ENCODE measurements around the gene PSMB7.

Gene PSMB7

GRCh38 chr9:124415102-124415851 lies at the start of gene PSMB7:
PSMB7 (minus strand) TSS chr9:124415442; CDS start chr9:124415425, 17 bp downstream.
- peak; percentile 88 to 94 for DNase-seq (ENCODE audit: extremely low read depth in 1 of 2, low read depth in 1 of 2)

GRCh38 chr9:124462739-124463138 lies 47.5 kb upstream of the PSMB7 start:
- DNase-seq (ENCODE audit: extremely low read depth in 1 of 2, low read depth in 1 of 2): no peak

GRCh38 chr9:124458441-124458840 lies 43.2 kb upstream of the PSMB7 start:
- no peak for DNase-seq (ENCODE audit: extremely low read depth in 1 of 2, low read depth in 1 of 2)

- DNase-seq (ENCODE audit: extremely low read depth in 1 of 2, low read depth in 1 of 2): no peak
Observed at GRCh38 chr9:124457887-124458431, 42.7 kb upstream of the PSMB7 start.

GRCh38 chr9:124457079-124457886 lies 42.0 kb upstream of the PSMB7 start:
- DNase-seq (ENCODE audit: extremely low read depth in 1 of 2, low read depth in 1 of 2): no peak

GRCh38 chr9:124456341-124457078 lies 41.3 kb upstream of the PSMB7 start:
- no peak for DNase-seq (ENCODE audit: extremely low read depth in 1 of 2, low read depth in 1 of 2)

- DNase-seq (ENCODE audit: extremely low read depth in 1 of 2, low read depth in 1 of 2): no peak
Observed at GRCh38 chr9:124455820-124456219, 40.6 kb upstream of the PSMB7 start.

GRCh38 chr9:124454791-124455443 lies 39.7 kb upstream of the PSMB7 start:
- DNase-seq (ENCODE audit: extremely low read depth in 1 of 2, low read depth in 1 of 2): no peak

GRCh38 chr9:124454296-124454695 lies 39.1 kb upstream of the PSMB7 start:
- DNase-seq (ENCODE audit: extremely low read depth in 1 of 2, low read depth in 1 of 2): no peak

- no peak for DNase-seq (ENCODE audit: extremely low read depth in 1 of 2, low read depth in 1 of 2)
Observed at GRCh38 chr9:124453586-124454191, 38.4 kb upstream of the PSMB7 start.

- DNase-seq (ENCODE audit: extremely low read depth in 1 of 2, low read depth in 1 of 2): no peak
Observed at GRCh38 chr9:124452841-124453585, 37.8 kb upstream of the PSMB7 start.

GRCh38 chr9:124452326-124452725 lies 37.1 kb upstream of the PSMB7 start:
- no peak for DNase-seq (ENCODE audit: extremely low read depth in 1 of 2, low read depth in 1 of 2)

GRCh38 chr9:124450931-124451661 lies 35.9 kb upstream of the PSMB7 start:
- no peak for DNase-seq (ENCODE audit: extremely low read depth in 1 of 2, low read depth in 1 of 2)

- no peak for DNase-seq (ENCODE audit: extremely low read depth in 1 of 2, low read depth in 1 of 2)
Observed at GRCh38 chr9:124450241-124450924, 35.1 kb upstream of the PSMB7 start, which contains the start of gene ADGRD2. ADGRD2 (plus strand) TSS chr9:124450451; CDS start chr9:124451667, 1,216 bp downstream.

GRCh38 chr9:124449381-124450151 lies 34.3 kb upstream of the PSMB7 start:
- no peak for DNase-seq (ENCODE audit: extremely low read depth in 1 of 2, low read depth in 1 of 2)

- no peak for DNase-seq (ENCODE audit: extremely low read depth in 1 of 2, low read depth in 1 of 2)
Observed at GRCh38 chr9:124448019-124448418, 32.8 kb upstream of the PSMB7 start.

- no peak for DNase-seq (ENCODE audit: extremely low read depth in 1 of 2, low read depth in 1 of 2)
Observed at GRCh38 chr9:124447297-124447661, 32.0 kb upstream of the PSMB7 start.

Data from stimulated activated CD8-positive, alpha-beta memory T cell treated with anti-CD3 and anti-CD28 coated beads, Interleukin-7, amount 100 ng/mL, for 48 hours (primary cell).